NCI-H1436 (cell line): ENCODE measurements around the gene SRRM3.
A peak's percentile ranks its signal among the peaks of the same experiment; 100 is the strongest.
"Not testable (repeated sequence)": the region's sequence is repeated elsewhere in the genome, so short reads cannot be mapped to it uniquely, and the experiment has no call there.

Experiments
- DNase-seq: peaks from one replicate; lab custom pipeline; 2025; lab: John Stamatoyannopoulos, UW

Gene SRRM3

DNA sequence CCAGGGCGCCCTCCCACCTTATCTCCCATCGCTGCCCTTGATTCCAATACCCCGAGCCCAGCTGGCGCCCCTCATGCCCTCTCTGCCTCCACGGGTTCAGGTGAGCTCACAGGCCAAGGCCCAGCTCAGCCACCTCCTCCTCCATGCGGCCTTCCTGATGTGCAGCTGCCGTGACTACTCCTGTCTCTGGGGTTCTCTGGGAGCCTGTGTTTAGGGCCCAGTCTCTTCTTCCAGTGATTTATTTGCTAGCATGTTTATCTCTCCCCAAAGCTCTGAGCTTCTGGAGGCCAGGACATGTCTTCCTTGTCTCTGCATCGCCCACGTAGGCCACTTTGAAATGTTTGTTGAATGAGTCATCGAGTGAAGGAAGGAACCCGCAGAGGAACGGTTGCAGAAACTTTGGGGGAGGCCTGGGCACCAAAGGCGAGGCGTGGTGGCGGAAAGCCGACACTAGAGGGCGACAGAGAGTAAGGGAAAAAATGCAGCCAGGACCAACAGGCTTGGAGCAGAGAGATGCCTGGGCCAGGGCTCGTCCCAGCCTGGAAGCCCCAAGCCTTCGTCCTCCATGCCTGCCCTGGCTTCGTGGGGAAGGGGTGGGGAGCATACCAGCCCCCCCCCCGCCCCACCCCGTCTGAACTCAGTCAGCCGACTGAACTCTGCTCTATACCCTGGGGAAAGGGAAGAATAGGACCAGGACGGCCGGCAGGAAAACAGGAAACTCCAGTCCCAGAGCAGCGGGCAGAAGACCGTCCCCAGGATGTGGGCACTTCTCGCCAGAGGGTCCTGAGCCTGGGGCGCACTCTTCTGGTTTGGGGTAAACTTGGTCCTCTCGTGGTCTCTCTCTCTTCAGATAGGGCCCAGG is 89.9 kb downstream of the SRRM3 start:
- peak; percentile 75 for DNase-seq

DNA sequence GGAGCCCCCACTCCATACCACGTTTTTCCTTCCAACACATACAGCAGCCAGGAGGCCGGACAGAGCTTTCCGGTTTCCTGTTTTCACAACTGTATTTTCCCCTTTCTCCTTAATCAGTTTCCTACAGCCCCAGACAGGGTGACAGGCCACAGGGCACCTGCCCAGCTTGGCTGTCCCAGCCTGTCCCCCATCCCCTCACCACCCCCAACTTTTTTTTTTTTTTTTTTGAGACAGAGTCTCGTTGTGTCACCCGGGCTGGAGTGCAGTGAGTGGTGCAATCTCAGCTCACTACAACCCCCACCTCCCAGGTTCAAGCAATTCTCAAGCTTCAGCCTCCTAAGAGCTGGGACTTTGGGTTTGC is 90.5 kb downstream of the SRRM3 start:
- no peak for DNase-seq

DNA sequence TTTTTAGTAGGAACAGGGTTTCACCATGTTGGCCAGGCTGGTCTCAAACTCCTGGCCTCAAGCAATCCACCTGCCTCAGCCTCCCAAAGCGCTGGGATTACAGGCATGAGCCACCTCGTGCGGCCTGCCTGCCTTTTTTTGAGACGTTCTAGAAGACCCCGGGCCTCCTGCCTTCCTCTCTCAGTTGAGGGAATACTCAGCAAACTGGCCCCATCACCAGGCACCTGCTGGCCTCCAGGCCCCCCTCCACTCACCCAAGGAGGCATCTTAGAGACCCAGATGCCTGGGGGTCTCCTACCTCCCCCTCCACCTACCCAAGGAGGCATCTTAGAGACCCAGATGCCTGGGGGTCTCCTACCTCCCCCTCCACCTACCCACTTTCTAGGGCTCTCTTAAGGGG is 91.2 kb downstream of the SRRM3 start:
- DNase-seq, result not testable (repeated sequence)

DNA sequence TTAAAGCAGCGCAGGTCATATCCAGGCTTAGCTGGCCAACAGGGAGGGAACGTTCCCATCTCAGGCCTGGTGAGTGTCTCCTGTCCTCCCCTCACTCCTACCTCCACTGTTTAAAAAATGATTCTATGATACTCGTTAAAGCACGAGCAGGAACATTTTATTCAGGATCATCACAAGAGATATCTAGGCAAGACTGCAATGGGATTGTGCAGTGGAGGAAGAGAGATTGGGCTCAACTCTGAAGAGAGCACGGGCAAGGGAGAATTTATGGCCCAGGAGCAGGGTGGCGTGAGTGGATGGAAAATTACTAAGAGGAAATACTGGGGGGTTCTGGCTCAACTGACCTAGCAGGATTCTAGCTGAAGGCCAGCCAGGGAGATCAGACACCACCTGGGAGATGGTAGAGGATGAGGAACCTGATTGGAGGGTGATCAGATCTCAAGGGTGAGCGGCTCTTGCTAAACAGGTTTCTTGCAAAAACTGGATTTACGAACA is 91.8 kb downstream of the SRRM3 start:
- DNase-seq, result no peak

DNA sequence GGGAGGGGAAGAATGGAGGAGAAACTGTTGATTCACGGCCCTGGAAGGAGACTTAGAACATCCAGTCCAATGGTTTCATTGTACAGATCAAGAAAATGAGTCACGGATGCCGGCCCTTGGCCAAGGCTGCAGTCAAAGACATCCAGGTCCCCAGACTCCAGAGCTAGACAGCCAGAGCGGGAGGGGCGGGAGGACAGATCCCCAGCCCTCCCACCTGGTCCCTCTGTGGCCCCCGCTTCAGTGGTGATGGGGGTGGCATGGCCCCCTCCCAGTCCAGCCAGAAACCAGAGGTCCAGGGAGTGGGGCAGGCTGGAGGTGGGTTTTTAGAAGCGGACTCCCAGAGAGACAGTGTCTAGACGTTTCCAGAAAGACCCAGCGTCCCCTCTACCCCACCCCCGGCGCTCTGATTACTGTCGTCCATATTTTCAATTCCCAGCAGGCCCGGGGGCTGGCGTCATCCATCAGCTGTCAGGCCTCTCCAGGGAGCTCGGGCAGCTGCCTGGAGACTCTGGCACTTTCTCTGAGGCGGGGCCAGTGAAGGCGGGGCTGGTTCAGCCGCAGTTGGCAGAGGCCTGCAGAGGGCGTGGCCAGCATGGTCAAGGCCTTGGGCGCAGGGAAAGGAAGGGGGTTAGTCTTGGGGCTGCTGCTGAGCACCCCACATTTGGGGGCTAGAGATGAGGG is 92.8 kb downstream of the SRRM3 start:
- peak; percentile 98 for DNase-seq

DNA sequence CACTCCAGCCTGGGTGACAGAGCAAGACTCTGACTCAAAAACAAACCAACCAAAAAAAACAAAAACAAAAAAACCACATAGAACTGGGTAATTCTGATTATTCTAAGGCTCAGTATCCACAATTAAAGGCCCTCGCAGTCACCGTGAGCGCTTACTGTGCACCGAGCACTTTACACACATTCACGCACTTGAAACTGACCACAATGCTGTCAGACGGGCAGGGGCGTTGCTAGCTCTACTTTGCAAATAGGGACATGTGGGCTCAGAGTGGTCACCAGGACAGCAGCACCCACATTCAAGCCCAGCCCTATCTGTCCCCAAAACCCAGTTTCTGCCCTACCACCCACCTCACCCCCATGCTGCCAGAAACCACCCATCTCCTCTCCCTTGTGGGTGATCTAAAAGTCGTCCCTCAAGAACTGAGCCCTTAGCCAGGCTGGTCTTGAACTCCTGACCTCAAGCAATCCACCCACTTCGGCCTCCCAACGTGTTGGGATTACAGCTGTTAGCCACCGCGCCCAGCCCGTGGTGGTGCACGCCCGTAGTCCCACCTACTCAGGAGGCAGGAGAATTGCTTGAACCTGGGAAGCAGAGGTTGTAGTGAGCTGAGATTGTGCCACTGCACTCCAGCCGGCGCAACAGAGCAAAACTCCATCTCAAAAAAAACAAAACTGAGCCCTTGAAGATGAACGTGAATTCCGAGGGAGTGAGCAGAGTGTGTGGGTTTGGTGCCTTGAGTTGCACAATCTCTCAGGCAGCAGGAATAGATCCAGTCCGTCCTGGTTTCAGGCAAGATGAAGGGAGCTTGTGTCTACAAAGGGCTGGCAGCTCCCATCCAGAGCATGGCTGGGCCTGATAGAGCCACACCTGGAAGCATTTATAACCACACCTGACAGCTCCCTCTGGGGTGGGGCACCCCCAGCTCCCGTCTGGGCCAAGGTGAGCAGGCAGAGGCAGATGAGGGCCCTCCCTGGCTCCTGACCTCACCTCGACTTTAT is 95.3 kb downstream of the SRRM3 start:
- DNase-seq, result no peak

DNA sequence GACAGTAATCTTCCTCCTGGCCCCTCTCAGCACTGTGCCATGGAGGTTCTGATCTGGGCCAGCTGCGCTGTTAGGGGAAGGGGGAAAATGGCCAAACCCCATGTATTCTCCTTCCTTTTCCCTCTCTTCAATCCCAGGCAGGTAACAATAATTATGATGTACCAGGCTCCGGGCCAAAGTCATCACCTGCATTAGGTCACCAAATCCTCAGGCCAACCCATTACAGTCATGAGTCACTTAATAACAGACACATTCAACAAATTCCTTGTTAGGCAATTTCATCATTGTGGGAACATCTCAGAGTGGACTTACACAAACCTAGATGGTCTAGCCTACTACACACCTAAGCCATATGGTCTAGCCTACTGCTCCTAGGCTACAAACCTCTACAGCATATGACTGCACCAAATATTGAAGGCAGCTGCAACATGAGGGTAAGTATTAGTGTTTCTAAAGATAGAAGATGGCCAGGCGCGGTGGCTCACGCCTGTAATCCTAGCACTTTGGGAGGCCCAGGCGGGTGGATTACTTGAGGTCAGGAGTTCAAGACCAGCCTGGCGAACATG is 98.6 kb downstream of the SRRM3 start:
- no peak for DNase-seq

DNA sequence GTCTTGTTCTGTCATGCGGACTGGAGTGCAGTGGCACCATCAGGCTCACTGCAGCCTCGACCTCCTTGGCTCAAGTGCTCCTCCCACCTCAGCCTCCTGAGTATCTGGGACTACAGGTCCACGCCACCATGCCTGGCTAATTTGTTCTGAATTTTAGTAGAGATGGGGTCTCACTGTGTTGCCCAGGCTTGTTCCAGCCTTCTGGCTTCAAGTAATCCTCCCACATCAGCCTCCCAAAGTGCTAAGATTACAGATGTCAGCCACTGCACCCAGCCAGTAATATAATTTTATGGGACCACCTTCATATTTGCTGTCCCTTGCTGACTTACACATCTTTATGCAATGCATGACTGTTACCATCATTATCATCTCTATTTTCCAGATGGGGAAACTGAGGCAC is 99.3 kb downstream of the SRRM3 start:
- DNase-seq, result no peak

DNA sequence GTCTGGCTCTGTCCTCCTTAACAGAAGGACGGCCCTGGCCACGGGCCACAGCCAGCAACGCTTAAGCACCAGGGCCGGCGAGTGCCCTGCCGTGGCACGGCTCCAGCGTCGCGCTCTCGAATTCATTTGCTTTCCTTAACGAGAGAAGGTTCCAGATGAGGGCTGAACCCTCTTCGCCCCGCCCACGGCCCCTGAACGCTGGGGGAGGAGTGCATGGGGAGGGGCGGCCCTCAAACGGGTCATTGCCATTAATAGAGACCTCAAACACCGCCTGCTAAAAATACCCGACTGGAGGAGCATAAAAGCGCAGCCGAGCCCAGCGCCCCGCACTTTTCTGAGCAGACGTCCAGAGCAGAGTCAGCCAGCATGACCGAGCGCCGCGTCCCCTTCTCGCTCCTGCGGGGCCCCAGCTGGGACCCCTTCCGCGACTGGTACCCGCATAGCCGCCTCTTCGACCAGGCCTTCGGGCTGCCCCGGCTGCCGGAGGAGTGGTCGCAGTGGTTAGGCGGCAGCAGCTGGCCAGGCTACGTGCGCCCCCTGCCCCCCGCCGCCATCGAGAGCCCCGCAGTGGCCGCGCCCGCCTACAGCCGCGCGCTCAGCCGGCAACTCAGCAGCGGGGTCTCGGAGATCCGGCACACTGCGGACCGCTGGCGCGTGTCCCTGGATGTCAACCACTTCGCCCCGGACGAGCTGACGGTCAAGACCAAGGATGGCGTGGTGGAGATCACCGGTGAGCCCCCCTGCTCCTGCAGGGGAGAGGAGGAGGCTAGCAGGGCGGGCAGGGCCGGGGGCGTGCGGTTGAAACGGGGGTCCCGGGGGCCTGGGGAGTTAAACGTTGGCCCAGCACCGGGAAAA is 100.9 kb downstream of the SRRM3 start, which contains the start of gene HSPB1:
Gene HSPB1 (plus strand): TSS at position 327 of the 855 bp plus-strand sequence. CDS start 40 bp downstream, at position 367.
- DNase-seq, result peak; percentile 81

DNA sequence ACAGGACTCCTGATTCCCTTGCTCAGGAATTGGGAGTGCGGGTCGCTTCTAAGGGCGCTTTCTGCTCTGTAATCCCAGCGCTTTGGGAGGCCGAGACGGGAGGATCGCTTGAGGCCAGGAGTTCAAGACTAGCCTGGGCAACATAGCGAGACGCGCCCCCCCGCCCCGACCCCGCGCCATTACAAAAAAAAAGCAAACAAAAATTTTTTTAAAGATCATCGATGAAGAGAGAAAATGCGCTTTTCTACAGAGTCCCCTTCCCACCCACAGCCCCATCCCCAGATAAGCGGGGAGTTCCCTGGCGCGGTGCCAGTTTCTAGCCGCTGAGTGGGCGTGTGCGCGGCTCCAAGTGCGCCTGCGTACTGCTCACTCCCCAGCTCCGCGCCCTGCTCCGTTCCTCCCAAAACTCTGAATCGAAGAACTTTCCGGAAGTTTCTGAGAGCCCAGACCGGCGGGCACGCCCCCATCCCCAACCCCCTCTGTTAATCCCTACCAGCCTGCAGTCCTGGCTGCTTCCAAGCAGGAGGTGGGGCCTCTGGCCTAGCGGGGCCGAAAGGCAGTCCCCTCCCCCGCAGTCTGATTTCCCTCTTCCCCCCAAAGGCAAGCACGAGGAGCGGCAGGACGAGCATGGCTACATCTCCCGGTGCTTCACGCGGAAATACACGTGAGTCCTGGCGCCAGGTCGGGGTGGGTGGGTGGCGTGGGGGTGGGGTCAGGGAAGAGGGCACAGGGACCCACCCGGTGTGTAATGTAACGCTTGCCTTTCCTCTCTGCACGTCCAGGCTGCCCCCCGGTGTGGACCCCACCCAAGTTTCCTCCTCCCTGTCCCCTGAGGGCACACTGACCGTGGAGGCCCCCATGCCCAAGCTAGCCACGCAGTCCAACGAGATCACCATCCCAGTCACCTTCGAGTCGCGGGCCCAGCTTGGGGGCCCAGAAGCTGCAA is 101.8 kb downstream of the SRRM3 start:
- DNase-seq, result peak; percentile 75

DNA sequence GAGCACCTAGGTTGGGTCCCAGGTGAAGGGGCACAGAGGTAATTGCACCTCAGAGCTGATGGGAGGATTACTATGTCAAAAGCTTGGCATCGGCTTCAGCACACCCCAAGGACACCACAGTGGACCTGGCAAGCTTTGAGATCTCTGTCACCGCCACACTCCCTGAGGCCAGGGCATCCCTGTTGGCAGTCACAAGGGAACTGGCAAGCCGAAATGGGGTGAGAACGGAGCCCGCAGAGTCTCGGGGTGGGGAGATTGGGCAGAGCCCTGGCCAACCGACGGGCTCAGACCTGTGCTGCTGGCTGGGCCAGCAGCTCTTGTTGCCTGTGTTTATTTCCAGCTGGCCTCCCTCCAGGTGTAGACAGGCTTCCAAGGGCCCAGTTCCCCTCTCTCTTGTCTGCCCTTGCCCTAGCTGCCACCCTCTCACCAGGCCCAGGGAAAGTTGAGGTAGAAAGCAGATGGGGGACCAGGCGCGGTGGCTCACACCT is 103.2 kb downstream of the SRRM3 start:
- DNase-seq, result no peak

DNA sequence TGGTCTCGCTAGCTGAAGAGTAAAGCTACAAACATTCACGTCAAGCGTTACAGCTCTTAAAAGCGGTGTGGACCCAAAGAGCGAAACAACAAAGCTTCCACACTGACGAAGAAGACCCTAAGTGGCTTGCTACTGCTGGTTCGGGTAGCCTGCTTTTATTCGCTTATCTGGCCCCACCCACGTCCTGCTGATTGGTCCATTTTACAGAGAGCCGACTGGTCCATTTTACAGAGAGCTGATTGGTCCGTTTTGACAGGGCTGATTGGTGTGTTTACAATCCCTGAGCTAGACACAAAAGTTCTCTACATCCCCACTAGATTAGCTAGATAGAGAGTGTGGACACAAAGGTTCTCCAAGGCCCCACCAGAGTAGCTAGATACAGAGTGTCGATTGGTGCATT is 107.2 kb downstream of the SRRM3 start:
- not testable (repeated sequence) for DNase-seq

DNA sequence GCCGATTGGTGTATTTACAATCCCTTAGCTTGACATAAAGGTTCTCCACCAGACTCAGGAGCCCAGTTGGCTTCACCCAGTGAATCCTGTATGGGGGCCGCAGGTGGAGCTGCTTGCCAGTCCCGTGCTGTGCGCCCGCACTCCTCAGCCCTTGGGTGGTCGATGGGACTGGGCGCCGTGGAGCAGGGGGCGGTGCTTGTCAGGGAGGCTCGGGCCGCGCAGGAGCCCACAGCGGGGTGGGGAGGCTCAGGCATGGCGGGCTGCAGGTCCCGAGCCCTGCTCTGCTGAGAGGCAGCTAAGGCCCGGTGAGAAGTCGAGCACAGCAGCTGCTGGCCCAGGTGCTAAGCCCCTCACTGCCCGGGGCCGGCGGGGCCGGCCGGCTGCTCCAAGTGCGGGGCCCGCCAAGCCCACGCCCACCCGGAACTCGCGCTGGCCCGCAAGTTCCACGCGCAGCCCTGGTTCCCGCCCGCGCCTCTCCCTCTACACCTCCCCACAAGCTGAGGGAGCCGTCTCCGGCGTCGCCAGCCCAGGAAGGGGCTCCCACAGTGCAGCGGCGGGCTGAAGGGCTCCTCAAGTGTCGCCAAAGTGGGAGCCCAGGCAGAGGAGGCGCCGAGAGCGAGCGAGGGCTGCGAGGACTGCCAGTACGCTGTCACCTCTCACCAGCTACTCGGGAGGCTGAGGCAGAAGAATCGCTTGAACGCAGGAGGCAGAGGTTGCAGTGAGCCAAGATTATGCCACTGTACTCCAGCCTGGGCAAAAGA is 107.8 kb downstream of the SRRM3 start:
- not testable (repeated sequence) for DNase-seq

DNA sequence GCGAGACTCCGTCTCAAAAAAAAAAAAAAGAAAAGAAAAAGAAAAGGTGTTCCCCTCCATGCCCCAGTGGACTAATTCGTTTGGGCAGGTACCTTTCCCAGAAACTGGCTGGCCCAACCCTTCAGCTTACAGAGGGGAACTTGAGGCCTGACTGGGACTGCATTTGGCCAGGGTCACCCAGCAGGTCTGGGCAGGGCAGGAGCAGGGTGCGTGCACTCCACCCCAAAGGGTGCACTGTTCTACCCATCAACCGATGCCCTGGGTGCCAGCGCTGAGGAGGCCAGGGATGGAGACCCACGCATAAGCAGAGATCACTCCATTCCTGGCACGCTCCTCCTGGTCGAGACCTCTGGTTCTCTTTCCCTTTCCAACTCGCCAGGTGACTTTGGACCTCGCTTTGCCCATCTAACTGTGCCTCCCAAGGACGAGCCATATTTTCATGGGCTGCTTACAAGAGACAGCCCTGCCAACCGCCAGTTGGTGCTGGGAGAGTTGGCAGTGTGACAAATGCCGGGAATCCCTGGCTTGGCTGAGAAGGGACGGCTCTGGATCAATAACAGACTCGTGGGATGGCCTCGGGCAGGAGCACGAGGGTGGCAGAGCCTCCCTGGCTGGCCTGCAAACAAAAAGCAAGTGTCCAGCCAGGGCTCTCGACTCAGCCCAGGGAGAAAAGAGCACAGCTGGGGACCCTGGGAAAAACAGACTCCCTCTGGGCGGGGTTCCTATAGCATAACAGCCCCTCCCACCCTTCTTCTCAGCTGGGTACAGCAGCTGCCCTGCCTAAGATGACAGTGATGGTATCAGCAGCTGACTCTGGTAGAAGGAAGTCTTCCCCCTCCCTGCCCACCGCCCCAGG is 108.6 kb downstream of the SRRM3 start:
- no peak for DNase-seq

DNA sequence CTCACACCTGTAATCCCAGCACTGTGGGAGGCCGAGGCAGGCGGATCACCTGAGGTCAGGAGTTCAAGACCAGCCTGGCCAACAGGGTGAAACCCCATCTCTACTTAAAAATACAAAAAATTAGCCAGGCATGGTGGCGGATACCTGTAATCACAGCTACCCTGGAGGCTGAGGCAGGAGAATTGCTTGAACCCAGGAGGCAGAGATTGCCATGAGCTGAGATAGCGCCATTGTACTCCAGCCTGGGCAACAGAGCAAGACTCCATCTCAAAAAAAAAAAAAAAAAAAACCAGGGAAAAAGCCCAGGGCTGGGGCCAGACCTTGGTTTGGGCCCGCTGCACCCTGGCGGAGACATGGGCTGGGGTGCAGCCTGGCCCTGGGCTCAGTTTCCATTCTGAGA is 110.1 kb downstream of the SRRM3 start:
- not testable (repeated sequence) for DNase-seq

DNA sequence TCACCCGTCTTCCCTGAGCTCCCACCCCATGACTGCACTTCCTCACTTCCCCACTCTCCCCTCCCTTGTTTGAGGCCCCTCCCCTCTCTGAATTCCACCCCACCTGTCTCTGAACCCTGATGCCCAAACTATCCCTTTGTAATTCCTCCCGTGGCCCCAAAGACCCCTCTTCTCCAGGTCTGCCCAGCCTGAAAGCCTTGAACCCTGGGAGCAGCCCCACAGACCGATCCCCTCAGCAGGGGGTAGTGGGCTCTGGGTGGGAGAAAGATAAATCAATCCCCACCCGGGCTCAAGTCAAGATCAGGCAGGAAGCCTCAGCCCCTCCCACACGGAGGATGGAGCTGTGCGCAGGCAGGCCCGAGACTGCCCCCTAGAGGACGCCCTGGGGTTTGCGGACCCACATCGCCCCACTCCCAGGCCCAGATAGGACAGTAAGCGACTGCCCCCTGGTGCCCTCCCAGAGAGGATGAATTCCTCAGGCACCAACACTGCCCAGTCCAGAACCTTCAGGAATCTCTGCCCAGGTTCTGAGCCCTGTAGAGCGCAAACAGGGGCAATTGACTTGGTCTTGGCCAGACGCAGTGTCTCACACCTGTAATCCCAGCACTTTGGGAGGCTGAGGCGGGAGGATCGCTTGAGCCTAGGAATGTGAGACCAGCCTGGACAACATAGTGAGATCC is 112.5 kb downstream of the SRRM3 start:
- DNase-seq, result peak; percentile 94

DNA sequence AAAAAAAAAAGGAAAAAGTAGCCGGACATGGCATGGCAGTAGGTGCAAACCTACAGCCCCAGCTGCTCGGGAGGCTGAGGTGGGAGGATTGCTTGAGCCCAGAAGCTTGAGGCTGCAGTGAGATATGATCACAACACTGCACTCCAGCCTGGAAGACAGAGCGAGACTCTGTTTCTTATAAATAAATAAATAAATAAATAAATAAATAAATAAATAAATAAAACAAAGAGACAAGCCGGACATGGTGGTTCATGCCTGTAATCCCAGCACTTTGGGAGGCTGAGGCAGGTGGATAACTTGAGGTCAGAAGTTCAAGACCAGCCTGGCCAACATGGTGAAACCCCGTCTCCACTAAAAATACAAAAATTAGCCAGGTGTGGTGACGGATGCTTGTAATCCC is 113.0 kb downstream of the SRRM3 start:
- DNase-seq, result not testable (repeated sequence)
